ENCODE results near the gene FN1.

DNA sequence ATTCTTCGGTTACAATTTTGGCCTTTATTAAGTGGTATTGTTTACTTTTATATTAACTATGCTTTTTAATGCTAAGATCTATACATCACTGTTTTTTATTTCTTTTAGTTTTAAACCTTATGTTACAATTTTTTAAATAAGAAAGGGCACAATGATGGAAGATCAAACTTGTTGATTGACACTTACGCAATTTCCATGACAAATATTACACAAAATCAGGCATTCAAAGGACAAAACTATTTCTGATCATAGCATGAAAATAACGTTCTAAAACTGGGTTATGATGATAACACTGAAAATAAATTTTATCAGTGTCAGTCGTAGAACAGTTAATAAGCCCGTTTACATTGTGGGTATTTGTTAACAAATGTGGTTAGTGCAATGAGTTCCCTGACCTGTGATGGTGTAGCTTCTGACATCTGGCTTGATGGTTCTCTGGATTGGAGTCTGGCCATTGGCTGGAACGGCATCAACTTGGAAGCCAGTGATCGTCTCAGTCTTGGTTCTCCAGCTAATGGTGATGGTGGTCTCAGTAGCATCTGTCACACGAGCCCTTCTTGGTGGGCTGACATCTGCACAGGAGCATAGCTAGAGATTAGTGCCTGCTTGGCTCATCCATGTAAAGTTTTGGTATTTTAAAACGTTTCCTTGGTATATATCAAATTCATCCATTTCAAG is 59.6 kb downstream of the FN1 start:
- TF ChIP-seq CTCF (IDR thresholded peaks at IDR 0.05; ENCODE audit: low read length) (no peak), EZH2 (optimal IDR thresholded peaks at IDR 0.05; ENCODE audit: low read depth, low read length) (no peak)
